Common myeloid progenitor, CD34-positive (primary cell): Measurements from ENCODE around the gene PXN.

Experiments
- CTCF ChIA-PET: fragments of 350-600 bp; sonication (Branson Sonifier 250); formaldehyde crosslinking; loops from one replicate; lab custom pipeline; 2021; ENCODE audit warnings: antibody characterized with exemption; lab: Charles Lee
- POLR2A ChIA-PET: fragments of 350-600 bp; sonication (Branson Sonifier 250); formaldehyde crosslinking; loops from one replicate; lab custom pipeline; 2021; ENCODE audit warnings: antibody characterized with exemption; lab: Charles Lee
- DNase-seq, 3 donors: peaks; one replicate each; pipeline versions ENCODE4 v3.0.0 to v3.0.0-alpha.2; 2013
- H3K27ac ChIP-seq, 2 experiments: 1 replicate in 1 of 2; 2 replicates in 1 of 2; pipeline ENCODE4 v1.7.0; 2013; ENCODE audit warnings: inconsistent platforms in 2 of 2, low read length in 2 of 2, mild to moderate bottlenecking in 2 of 2, low read depth in 1 of 2, moderate library complexity in 1 of 2; ENCODE audit not compliant: severe bottlenecking in 2 of 2, insufficient read depth in 1 of 2, poor library complexity in 1 of 2
- H3K27me3 ChIP-seq, 5 experiments: replicated peaks in 2 of 5; 1 replicate in 3 of 5; 2 replicates in 2 of 5; pipeline versions ENCODE4 v1.6.1 to v1.7.0; 2013; ENCODE audit warnings: low read length in 4 of 5, mild to moderate bottlenecking in 2 of 5, moderate library complexity in 2 of 5, inconsistent platforms in 1 of 5; ENCODE audit not compliant: insufficient read depth in 5 of 5, control insufficient read depth in 4 of 5
- H3K36me3 ChIP-seq, 4 experiments: 1 replicate in 2 of 4; 2 replicates in 2 of 4; pipeline versions ENCODE4 v1.6.1 to v1.7.0; 2013; ENCODE audit warnings: low read length in 3 of 4, control low read depth in 1 of 4, mild to moderate bottlenecking in 1 of 4; ENCODE audit not compliant: control insufficient read depth in 4 of 4, insufficient read depth in 4 of 4
- H3K4me1 ChIP-seq, 4 experiments: 1 replicate in 3 of 4; 2 replicates in 1 of 4; pipeline versions ENCODE4 v1.6.1 to v1.7.1; 2013; ENCODE audit warnings: low read length in 3 of 4, mild to moderate bottlenecking in 3 of 4, control low read depth in 1 of 4, inconsistent platforms in 1 of 4, moderate library complexity in 1 of 4; ENCODE audit not compliant: control insufficient read depth in 4 of 4, insufficient read depth in 4 of 4; ENCODE audit errors: control extremely low read depth in 1 of 4
- H3K4me3 ChIP-seq, 7 experiments: 1 replicate in 4 of 7; 2 replicates in 3 of 7; pipeline versions ENCODE4 v1.5.1 to v1.7.0; 2013; ENCODE audit warnings: mild to moderate bottlenecking in 7 of 7, low read length in 6 of 7, moderate library complexity in 6 of 7, inconsistent platforms in 2 of 7, low read depth in 2 of 7, control low read depth in 1 of 7; ENCODE audit not compliant: insufficient read depth in 4 of 7, control insufficient read depth in 1 of 7; ENCODE audit errors: extremely low read depth in 1 of 7
- H3K9me3 ChIP-seq, 5 experiments: 1 replicate in 4 of 5; 2 replicates in 1 of 5; pipeline versions ENCODE4 v1.6.1 to v1.7.1; 2013; ENCODE audit warnings: low read length in 4 of 5, mild to moderate bottlenecking in 2 of 5, inconsistent platforms in 1 of 5, low read depth in 1 of 5, moderate library complexity in 1 of 5; ENCODE audit not compliant: control insufficient read depth in 4 of 5, insufficient read depth in 2 of 5; ENCODE audit errors: control extremely low read depth in 1 of 5
- WGBS: methylation state at CpG from one replicate; pipeline ENCODE4 v1.1.5; 2013; ENCODE audit not compliant: insufficient coverage; 5-methylcytosine and 5-hydroxymethylcytosine counted together

The PXN gene

DNA sequence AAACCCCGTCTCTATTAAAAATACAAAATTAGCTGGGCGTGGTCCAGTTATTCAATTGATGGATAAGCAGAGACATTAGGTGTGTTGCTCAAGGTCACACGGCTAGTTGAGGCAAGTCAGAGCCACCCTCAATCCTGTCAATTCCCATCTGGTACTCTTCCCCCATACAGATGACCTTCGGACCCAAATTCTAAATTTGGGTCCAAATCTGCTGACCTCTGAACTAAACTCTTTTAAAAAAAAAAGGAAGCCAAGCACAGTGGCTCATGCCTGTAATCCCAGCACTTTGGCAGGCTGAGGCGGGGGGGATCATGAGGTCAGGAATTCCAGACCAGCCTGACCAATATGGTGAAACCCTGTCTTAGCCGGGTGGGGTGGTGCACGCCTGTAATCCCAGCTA, 94.9 kb downstream of the PXN start:
- ChIA-PET CTCF (interaction anchor here (1.5 kb wide), 1 partner anchor 17 kb away, joined by 5 read pairs; no protein-coding TSS in a partner anchor), POLR2A (interaction anchor here (0.8 kb wide), 1 partner anchor 17 kb away, joined by 3 read pairs; no protein-coding TSS in a partner anchor)
- Histone ChIP-seq H3K4me1 (no peaks in the 10 kb centered on the region), H3K27ac (no peak overlapping the region), H3K36me3 (peaks cover 28 to 76% (median 49%) of the 10 kb centered on the region in 4 experiments), H3K27me3 (no peaks in the 10 kb centered on the region), H3K4me3 (no peak overlapping the region), H3K9me3 (no peaks in the 10 kb centered on the region)
- no peak for DNase-seq
- WGBS, result 94% methylated on average over 5 of the region's 7 CpGs

DNA sequence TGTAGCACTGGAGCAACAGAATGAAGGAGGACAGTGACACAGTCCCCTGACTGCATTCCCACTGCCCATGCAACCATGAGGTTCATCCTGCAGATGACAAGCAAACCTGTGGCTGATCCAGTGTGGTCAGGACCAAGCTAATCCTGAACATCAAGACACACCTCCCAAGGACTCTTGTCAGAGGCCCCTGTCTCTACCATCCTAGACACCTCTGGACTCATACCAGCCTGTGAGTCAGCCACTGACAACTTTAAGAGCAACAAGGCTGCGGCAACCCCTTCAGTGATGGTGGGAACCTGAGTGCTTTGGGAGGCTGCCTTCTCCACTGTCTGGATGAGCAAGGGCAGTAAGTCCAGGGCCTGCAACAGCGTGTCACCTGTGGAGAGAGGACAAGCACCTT, 95.6 kb downstream of the PXN start:
- DNase-seq, result no peak
- H3K27me3 ChIP-seq, result no peaks in the 10 kb centered on the region
- no peak overlapping the region for H3K27ac ChIP-seq
- POLR2A ChIA-PET, result interaction anchor here (0.8 kb wide), 1 partner anchor 17 kb away, joined by 3 read pairs; no protein-coding TSS in a partner anchor
- WGBS, result 100% methylated on average over 2 of the region's 2 CpGs
- CTCF ChIA-PET, result no interaction called here
- H3K9me3 ChIP-seq, result no peaks in the 10 kb centered on the region
- no peaks in the 10 kb centered on the region for H3K4me1 ChIP-seq
- H3K36me3 ChIP-seq, result peaks cover 25 to 69% (median 43%) of the 10 kb centered on the region in 4 experiments
- no peak overlapping the region for H3K4me3 ChIP-seq

DNA sequence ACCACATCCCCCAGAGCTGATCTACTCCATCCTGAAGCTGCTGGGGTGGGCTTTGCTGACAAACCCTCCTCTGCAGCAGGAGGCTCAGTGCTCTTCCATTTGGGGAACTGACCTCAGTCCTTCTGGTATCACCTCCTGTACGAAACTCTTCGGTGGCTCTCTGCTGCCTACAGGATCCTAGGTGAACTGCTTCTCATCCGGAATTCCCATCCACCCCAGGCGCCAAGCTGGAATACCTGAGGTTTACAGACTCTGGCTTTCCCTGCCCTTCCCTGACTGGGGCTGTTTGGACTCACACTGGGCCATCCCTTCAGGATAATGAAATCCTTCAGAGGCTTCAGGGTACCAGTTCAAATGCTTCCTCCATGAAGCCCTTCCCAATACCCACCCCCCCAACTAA, 97.2 kb downstream of the PXN start:
- CTCF ChIA-PET, result interaction anchor here (1.0 to 1.2 kb wide), 2 partner anchors 23 to 32 kb away, joined by 3 read pairs; partner anchors contain the start of gene RPLP0
- H3K9me3 ChIP-seq, result no peaks in the 10 kb centered on the region

DNA sequence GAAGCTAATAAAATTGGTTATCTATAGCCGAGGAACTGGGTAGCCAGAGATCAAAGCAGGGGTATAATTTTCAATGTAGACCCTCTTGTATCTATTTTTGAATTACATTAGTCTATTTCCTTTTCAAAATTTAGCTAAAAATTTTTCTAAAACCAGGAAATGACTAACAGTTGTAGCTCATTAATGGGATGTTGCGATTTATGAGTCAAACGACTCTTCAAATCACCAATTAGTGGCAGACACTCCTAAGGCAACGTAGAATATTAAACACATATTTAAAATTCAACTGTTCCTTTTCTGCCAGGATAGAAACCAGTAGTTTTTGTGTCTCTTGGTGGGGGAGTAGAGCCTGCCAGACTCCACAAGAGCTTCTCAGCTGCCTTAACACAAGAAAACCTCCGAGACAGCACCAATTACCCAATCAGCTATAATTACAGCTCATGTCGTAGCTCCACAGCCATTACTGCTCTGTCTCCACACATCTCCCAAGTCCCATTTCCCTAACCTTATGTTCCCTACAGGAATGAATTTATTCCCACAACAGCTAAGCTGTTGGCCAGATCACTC, 97.9 kb downstream of the PXN start:
- no peak overlapping the region for H3K27ac ChIP-seq
- ChIA-PET CTCF (interaction anchor here (1.0 to 1.2 kb wide), 2 partner anchors 23 to 33 kb away, joined by 3 read pairs; partner anchors contain the start of gene RPLP0), POLR2A (no interaction called here)
- 100% methylated on average over 3 of the region's 6 CpGs for WGBS
- no peak for DNase-seq
- no peak overlapping the region for H3K4me3 ChIP-seq
- H3K4me1 ChIP-seq, result no peaks in the 10 kb centered on the region
- no peaks in the 10 kb centered on the region for H3K9me3 ChIP-seq
- peaks cover 23 to 67% (median 47%) of the 10 kb centered on the region in 4 experiments for H3K36me3 ChIP-seq
- H3K27me3 ChIP-seq, result no peaks in the 10 kb centered on the region

More for the DNA sequence above, 97.2 kb downstream of the PXN start:
- Histone ChIP-seq H3K27me3 (no peaks in the 10 kb centered on the region), H3K4me1 (no peaks in the 10 kb centered on the region), H3K27ac (no peak overlapping the region), H3K36me3 (peaks cover 19 to 67% (median 43%) of the 10 kb centered on the region in 4 experiments), H3K4me3 (no peak overlapping the region)
- DNase-seq, result no peak
- 95% methylated on average over 4 of the region's 4 CpGs for whole genome bisulfite sequencing
- POLR2A ChIA-PET, result no interaction called here

DNA sequence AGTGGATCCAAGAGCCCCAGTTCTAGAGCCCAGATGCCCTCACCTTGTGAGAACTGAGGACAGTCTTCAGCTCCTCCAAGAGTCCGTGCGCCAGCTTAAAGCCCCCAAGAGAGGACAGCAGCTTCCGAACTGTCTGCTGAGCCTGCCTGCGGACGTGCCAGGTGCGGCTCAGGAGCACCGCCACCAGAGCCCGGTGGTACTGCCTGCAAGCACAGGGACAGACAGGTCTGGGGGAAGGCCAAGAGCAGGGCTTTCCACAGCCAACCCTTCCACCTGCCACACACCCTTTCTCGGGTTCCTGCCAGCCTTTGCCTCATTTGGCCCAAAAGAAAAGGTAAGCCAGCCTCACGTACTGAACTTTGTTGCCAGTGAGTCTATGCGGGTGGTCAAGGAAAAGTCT, 101.2 kb downstream of the PXN start:
- Histone ChIP-seq H3K4me3 (no peak overlapping the region), H3K27me3 (no peaks in the 10 kb centered on the region), H3K9me3 (no peaks in the 10 kb centered on the region), H3K36me3 (peaks cover 25 to 73% (median 63%) of the 10 kb centered on the region in 4 experiments), H3K4me1 (no peaks in the 10 kb centered on the region), H3K27ac (no peak overlapping the region)
- POLR2A ChIA-PET, result interaction anchor here (0.8 kb wide), 1 partner anchor 37 kb away, joined by 3 read pairs; the partner anchor contains the start of gene RPLP0
- no peak for DNase-seq
- CTCF ChIA-PET, result interaction anchor here (0.6 kb wide), 1 partner anchor 15 kb away, joined by 3 read pairs; no protein-coding TSS in a partner anchor
- WGBS, result 98% methylated on average over 7 of the region's 11 CpGs

DNA sequence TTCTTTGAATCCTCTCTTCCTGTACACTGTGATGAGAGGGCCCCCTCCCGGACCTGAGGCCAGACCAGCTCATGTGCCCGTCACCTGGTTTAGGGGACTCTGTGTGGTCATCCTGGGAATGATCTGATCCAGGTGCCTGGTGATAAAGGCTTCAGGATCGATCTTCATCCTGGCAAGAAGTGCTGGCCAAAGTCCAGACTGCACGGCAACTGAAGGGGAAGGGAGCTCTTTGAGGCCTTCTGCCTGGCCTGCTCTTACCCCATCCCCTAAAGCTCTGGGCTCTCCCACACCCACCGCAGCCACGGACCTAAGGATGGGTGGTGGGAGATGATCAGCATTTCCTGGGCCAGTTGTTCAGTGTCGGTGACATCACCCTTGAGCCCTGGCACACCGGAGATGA, 102.8 kb downstream of the PXN start:
- CTCF ChIA-PET, result no interaction called here
- WGBS, result 97% methylated on average over 8 of the region's 8 CpGs
- Histone ChIP-seq H3K4me3 (no peak overlapping the region), H3K9me3 (no peaks in the 10 kb centered on the region), H3K4me1 (no peaks in the 10 kb centered on the region), H3K36me3 (peaks cover 18 to 73% (median 64%) of the 10 kb centered on the region in 4 experiments), H3K27ac (no peak overlapping the region), H3K27me3 (no peaks in the 10 kb centered on the region)
- POLR2A ChIA-PET, result no interaction called here
- DNase-seq, result no peak

DNA sequence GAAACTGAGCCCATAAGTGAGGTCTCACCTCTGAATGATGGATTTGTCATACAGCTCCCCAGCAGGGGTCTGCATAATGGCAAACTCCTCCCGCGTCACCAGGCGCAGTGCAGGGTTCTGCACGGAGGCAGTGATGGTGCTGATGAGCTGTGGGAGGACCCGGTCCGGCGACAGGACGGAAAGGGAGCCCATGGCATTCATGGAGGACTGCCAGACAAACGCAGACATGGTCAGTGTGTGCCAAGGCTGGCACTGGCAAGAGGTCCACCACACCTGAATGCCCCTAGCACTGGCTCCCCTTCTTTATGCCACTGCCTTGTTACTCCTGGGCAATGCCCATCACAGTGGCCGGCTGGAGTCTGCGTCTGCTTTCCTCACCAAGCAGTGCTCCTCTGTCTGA, 103.7 kb downstream of the PXN start:
- H3K27me3 ChIP-seq, result no peaks in the 10 kb centered on the region
- no peaks in the 10 kb centered on the region for H3K4me1 ChIP-seq
- DNase-seq, result no peak

More for the DNA sequence above, 103.7 kb downstream of the PXN start:
- Histone ChIP-seq H3K27ac (no peak overlapping the region), H3K36me3 (peaks cover 21 to 78% (median 67%) of the 10 kb centered on the region in 4 experiments), H3K9me3 (no peaks in the 10 kb centered on the region), H3K4me3 (no peak overlapping the region)
- ChIA-PET POLR2A (no interaction called here), CTCF (no interaction called here)
- WGBS, result 97% methylated on average over 10 of the region's 11 CpGs
